A549 (cell line): Measurements from ENCODE around the gene KIF12. TPM values are rescaled to one million over a fixed set of nuclear protein-coding genes. Genes with fewer than 3 reads are reported as not detected.

Experiments
- ATAC-seq, 2 experiments: fragments of 200-7000 bp in 1 of 2; fragments of >200 bp in 1 of 2; cut with Nextera tagmentation in 1 of 2; cut with Tn5 transposase in 1 of 2; 3 replicates each; pipeline versions ENCODE4 v1.8.0 to v1.9.1; 2018 to 2020; ENCODE audit warnings: mild to moderate bottlenecking in 1 of 2, moderate library complexity in 1 of 2
- CTCF ChIA-PET: fragments of 300-600 bp; sonication (Branson Sonifier 250); formaldehyde crosslinking; extraction: SDS; loops from one replicate; lab custom pipeline; 2021; ENCODE audit warnings: antibody characterized with exemption, inconsistent platforms; lab: Yijun Ruan, JAX
- POLR2A ChIA-PET: fragments of 350-600 bp; formaldehyde crosslinking; extraction: SDS; loops from one replicate; lab custom pipeline; 2021; ENCODE audit warnings: antibody characterized with exemption, inconsistent platforms; lab: Yijun Ruan, JAX
- DNase-seq, 2 experiments: peaks; one replicate each; pipeline versions ENCODE4 v3.0.0 to v3.0.0-alpha.2; 2011 to 2016; ENCODE audit warnings: low read depth in 1 of 2, low spot score in 1 of 2
- FAIRE-seq: peaks from 2 replicates; lab custom pipeline; 2011; peaks lifted over from hg19 to GRCh38; lab: Jason Lieb, UNC
- H3K27ac ChIP-seq, 2 experiments: fragments of >200 bp; sonication (Bioruptor Twin); formaldehyde crosslinking; 3 replicates each; pipeline ENCODE4 v1.5.1; 2016 to 2017
- H3K4me1 ChIP-seq: fragments of >200 bp; sonication (Bioruptor Twin); formaldehyde crosslinking; 3 replicates; pipeline ENCODE4 v1.6.1; 2016
- H3K4me2 ChIP-seq: fragments of >200 bp; sonication (Bioruptor Twin); formaldehyde crosslinking; 3 replicates; pipeline ENCODE4 v1.6.1; 2016
- H3K4me3 ChIP-seq: fragments of >200 bp; sonication (Bioruptor Twin); formaldehyde crosslinking; 3 replicates; pipeline ENCODE4 v1.5.1; 2016
- H3K9me3 ChIP-seq: fragments of >200 bp; sonication (Bioruptor Twin); formaldehyde crosslinking; 3 replicates; pipeline ENCODE4 v1.6.1; 2016
- CBX2 ChIP-seq: fragments of 200-600 bp; sonication (generic); IDR thresholded peaks from 2 replicates; pipeline ENCODE4 v1.6.1; 2016; ENCODE audit warnings: low read depth, mild to moderate bottlenecking, borderline replicate concordance
- CHD2 ChIP-seq: fragments of 150-350 bp; IDR thresholded peaks from 2 replicates; pipeline ENCODE4 v1.6.1; 2014; ENCODE audit warnings: low read length; ENCODE audit not compliant: partially characterized antibody
- CTCF ChIP-seq: fragments of >200 bp; sonication (Bioruptor Twin); formaldehyde crosslinking; IDR thresholded peaks from 3 replicates; pipeline ENCODE4 v1.5.1; 2016
- FOSL2 ChIP-seq, 2 experiments: fragments of 450-650 bp in 1 of 2; fragments of >200 bp in 1 of 2; sonication (Bioruptor Twin) in 1 of 2; formaldehyde crosslinking; IDR thresholded peaks; 2 replicates each; pipeline versions ENCODE4 v1.5.0 to v1.6.1; 2016 to 2020; ENCODE audit warnings: mild to moderate bottlenecking in 1 of 2, moderate library complexity in 1 of 2
- HDAC2 ChIP-seq: fragments of 200-600 bp; sonication (generic); IDR thresholded peaks from 2 replicates; pipeline ENCODE4 v1.6.1; 2016
- HOXA7 ChIP-seq: fragments of 250-450 bp; sonication (Bioruptor Pico); IDR thresholded peaks from 2 replicates; pipeline ENCODE4 v1.5.0; 2020; ENCODE audit warnings: mild to moderate bottlenecking, moderate library complexity
- HOXB13 ChIP-seq: fragments of 250-450 bp; sonication (Bioruptor Pico); IDR thresholded peaks from 2 replicates; pipeline ENCODE4 v1.5.0; 2020; ENCODE audit warnings: low read depth, mild to moderate bottlenecking, moderate library complexity
- JUN ChIP-seq, 2 experiments: fragments of >200 bp; sonication (Bioruptor Twin); formaldehyde crosslinking; IDR thresholded peaks; 2 replicates in 1 of 2; 3 replicates in 1 of 2; pipeline ENCODE4 v1.6.1; 2016 to 2017
- MAX ChIP-seq: IDR thresholded peaks from 2 replicates; pipeline ENCODE4 v1.6.1; 2012
- MAZ ChIP-seq: fragments of 150-350 bp; IDR thresholded peaks from 2 replicates; pipeline ENCODE4 v1.6.1; 2014; ENCODE audit warnings: antibody characterized with exemption, low read depth, low read length, borderline replicate concordance
- NFE2L2 ChIP-seq: fragments of 150-350 bp; conservative IDR thresholded peaks from 2 replicates; pipeline ENCODE4 v1.6.1; 2014; ENCODE audit warnings: low read length
- POLR2A ChIP-seq: IDR thresholded peaks from 2 replicates; pipeline ENCODE4 v1.6.1; 2012; ENCODE audit warnings: mild to moderate bottlenecking, low read length
- RAD21 ChIP-seq, 2 experiments: fragments of >200 bp in 1 of 2; sonication (Bioruptor Twin) in 1 of 2; formaldehyde crosslinking in 1 of 2; IDR thresholded peaks in 1 of 2; conservative IDR thresholded peaks in 1 of 2; 2 replicates in 1 of 2; 3 replicates in 1 of 2; pipeline ENCODE4 v1.6.1; 2012 to 2018; ENCODE audit warnings: inconsistent platforms in 1 of 2
- RARB ChIP-seq: fragments of 250-450 bp; sonication (Bioruptor Pico); IDR thresholded peaks from 2 replicates; pipeline ENCODE4 v1.8.0; 2021; ENCODE audit warnings: mild to moderate bottlenecking, moderate library complexity
- REST ChIP-seq: fragments of 200-600 bp; sonication (generic); IDR thresholded peaks from 2 replicates; pipeline ENCODE4 v1.6.1; 2016; ENCODE audit warnings: antibody characterized with exemption, mild to moderate bottlenecking, moderate library complexity
- RNF2 ChIP-seq: fragments of 200-600 bp; sonication (generic); IDR thresholded peaks from 2 replicates; pipeline ENCODE4 v1.6.1; 2016; ENCODE audit warnings: low read depth, mild to moderate bottlenecking, antibody characterized with exemption, moderate library complexity, borderline replicate concordance
- SMC3 ChIP-seq: fragments of >200 bp; sonication (Bioruptor Twin); formaldehyde crosslinking; IDR thresholded peaks from 3 replicates; pipeline ENCODE4 v1.6.1; 2018; ENCODE audit warnings: inconsistent platforms
- USF2 ChIP-seq: fragments of 450-650 bp; IDR thresholded peaks from 2 replicates; pipeline ENCODE4 v1.6.1; 2014; ENCODE audit warnings: antibody characterized with exemption
- ZSCAN20 ChIP-seq: fragments of 250-450 bp; sonication (Bioruptor Pico); IDR thresholded peaks from 2 replicates; pipeline ENCODE4 v1.8.0; 2022; ENCODE audit warnings: mild to moderate bottlenecking, moderate library complexity
- WGBS: methylation state at CpG from one replicate; pipeline ENCODE4 v1.1.6; 2017; ENCODE audit errors: missing lambda C conversion rate; 5-methylcytosine and 5-hydroxymethylcytosine counted together
- polyA plus RNA-seq, 4 experiments: library from polyadenylated mRNA; depleted of rRNA in 3 of 4; stranded (reverse); fragments of >200 nt; fragmentation: RNase III in 1 of 4; extraction: RNeasy Plus Mini Kit Qiagen cat#74134 plus additional on column Dnase treatment in 1 of 4; gene quantifications; 2 replicates in 3 of 4; 3 replicates in 1 of 4; pipeline ENCODE4 v1.2.3, GENCODE V29; 2011 to 2017
- TF ChIP-seq, protein P1 (sequence below): fragments of 250-450 bp; sonication (Bioruptor Pico); IDR thresholded peaks from 2 replicates; pipeline ENCODE4 v1.5.0; 2020; ENCODE audit warnings: low read depth, mild to moderate bottlenecking, moderate library complexity
- TF ChIP-seq, protein P2 (sequence below): IDR thresholded peaks from 2 replicates; pipeline ENCODE4 v1.6.1; 2012; ENCODE audit warnings: low read depth, borderline replicate concordance

KIF12 gene
- polyA plus RNA-seq, 2 of the 4 experiments (the other 2 are of a cell fraction), result 6.0 to 6.3 TPM

GRCh38 chr9:114048533-114049415 is 50.3 kb downstream of the KIF12 start:
- ChIA-PET CTCF (no interaction called here), POLR2A (no interaction called here)
- Histone ChIP-seq H3K9me3 (no peaks in the 10 kb centered on the region), H3K4me1 (no peaks in the 10 kb centered on the region), H3K4me2 (no peak overlapping the region), H3K4me3 (no peak overlapping the region), H3K27ac (no peak overlapping the region)
- no peak for TF ChIP-seq ZSCAN20 (CRISPR knock-in tag)
- TF ChIP-seq MAX, result no peak
- no peak for TF ChIP-seq SMC3
- TF ChIP-seq, protein P1, sequence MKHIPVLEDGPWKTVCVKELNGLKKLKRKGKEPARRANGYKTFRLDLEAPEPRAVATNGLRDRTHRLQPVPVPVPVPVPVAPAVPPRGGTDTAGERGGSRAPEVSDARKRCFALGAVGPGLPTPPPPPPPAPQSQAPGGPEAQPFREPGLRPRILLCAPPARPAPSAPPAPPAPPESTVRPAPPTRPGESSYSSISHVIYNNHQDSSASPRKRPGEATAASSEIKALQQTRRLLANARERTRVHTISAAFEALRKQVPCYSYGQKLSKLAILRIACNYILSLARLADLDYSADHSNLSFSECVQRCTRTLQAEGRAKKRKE (CRISPR knock-in tag), result no peak
- no peak for TF ChIP-seq HDAC2
- no peak for TF ChIP-seq CBX2
- TF ChIP-seq HOXA7 (CRISPR knock-in tag), result no peak
- no peak for TF ChIP-seq RARB (CRISPR knock-in tag)
- DNase-seq (no peak), ATAC-seq (no peak), FAIRE-seq (no peak)
- WGBS, result 93% methylated on average over 31 of the region's 44 CpGs

DNA sequence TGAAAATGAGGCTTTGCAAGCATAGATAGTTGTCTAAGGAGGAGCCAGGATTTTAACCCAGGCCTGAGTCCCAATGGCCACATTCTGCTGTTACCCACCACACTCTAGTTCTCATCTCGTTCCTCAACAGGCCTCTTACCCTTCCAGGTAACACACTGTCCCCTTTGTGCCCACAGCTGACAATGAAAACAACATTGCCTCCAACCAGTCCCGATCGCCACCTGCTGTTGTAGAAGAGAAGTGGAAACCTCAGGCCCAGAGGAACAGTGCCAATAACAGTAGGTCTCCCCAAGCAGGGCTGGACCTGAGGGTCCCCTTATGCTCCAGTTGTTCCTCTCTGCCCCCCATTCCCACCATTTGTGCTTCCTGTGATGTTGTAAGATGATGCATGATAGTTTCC is 51.4 kb downstream of the KIF12 start:
- Histone ChIP-seq H3K9me3 (no peaks in the 10 kb centered on the region), H3K4me3 (no peak overlapping the region), H3K4me1 (no peaks in the 10 kb centered on the region), H3K27ac (no peak overlapping the region), H3K4me2 (no peak overlapping the region)
- TF ChIP-seq FOSL2 (IDR thresholded peaks at IDR 0.05) (no peak), FOSL2 (CRISPR knock-in tag; IDR thresholded peaks at IDR 0.05) (no peak), RAD21 (conservative IDR thresholded peaks at IDR 0.05 in 1 of 2, IDR thresholded peaks at IDR 0.05 in 1 of 2) (peak in 1 of 2 experiments; percentile 45; a peak in 2 of 5 replicates), USF2 (no peak)
- ChIA-PET POLR2A (no interaction called here), CTCF (interaction anchor here (1.0 to 2.0 kb wide), 3 partner anchors 11 to 18 kb away, joined by 3 to 7 read pairs (median 4); no protein-coding TSS in a partner anchor)
- DNase-seq (peak; percentile 13 to 31), ATAC-seq (peak in 1 of 2 experiments; percentile 73; a peak in 2 of 6 replicates), FAIRE-seq (no peak)
- 88% methylated on average over 3 of the region's 3 CpGs for WGBS

DNA sequence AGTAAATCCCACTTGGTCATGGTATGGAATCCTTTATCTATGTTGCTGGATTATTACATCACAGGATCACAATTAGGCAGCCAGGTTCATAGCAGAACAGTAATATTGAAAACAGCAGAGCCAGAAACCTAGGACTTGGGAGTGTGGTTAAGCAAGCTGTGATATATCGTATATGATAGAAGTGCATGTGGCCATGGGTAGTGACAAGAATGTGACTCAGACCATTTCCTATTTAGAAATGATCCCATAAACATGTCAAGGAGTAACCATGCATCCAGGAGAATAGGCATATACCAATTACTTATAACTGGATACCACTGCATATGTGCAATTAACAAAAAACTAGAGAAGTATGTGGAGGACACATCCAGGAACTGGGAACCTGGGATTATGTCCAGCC is 52.2 kb downstream of the KIF12 start:
- DNase-seq, result no peak

More for the DNA sequence above, 52.2 kb downstream of the KIF12 start:
- ATAC-seq (no peak), FAIRE-seq (no peak)
- POLR2A ChIA-PET, result no interaction called here
- Histone ChIP-seq H3K4me1 (no peaks in the 10 kb centered on the region), H3K27ac (no peak overlapping the region), H3K4me3 (no peak overlapping the region), H3K4me2 (no peak overlapping the region), H3K9me3 (no peaks in the 10 kb centered on the region)
- CTCF ChIA-PET, result interaction anchor here (1.0 to 2.0 kb wide), 5 partner anchors 12 to 51 kb away, joined by 3 to 7 read pairs (median 3); no protein-coding TSS in a partner anchor
- TF ChIP-seq JUN (IDR thresholded peaks at IDR 0.05), result no peak
- no peak for TF ChIP-seq MAZ
- no peak for TF ChIP-seq CHD2
- TF ChIP-seq CTCF, result no peak
- no peak for TF ChIP-seq NFE2L2
- no peak for TF ChIP-seq POLR2A
- TF ChIP-seq RNF2, result no peak
- no peak for TF ChIP-seq REST
- TF ChIP-seq HOXB13 (CRISPR knock-in tag), result no peak
- TF ChIP-seq, protein P2, sequence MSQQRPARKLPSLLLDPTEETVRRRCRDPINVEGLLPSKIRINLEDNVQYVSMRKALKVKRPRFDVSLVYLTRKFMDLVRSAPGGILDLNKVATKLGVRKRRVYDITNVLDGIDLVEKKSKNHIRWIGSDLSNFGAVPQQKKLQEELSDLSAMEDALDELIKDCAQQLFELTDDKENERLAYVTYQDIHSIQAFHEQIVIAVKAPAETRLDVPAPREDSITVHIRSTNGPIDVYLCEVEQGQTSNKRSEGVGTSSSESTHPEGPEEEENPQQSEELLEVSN, result no peak
- WGBS, result 90% methylated on average over 1 of the region's 1 CpG
